GM12878 (cell line): ENCODE measurements around the gene HNRNPLL. TPM values are rescaled to one million over a fixed set of nuclear protein-coding genes. Genes with fewer than 3 reads are reported as not detected.
A peak's percentile ranks its signal among the peaks of the same experiment; 100 is the strongest.

Experiments used
- ATAC-seq: fragments of 200-7000 bp; cut with Tn5 transposase; 3 replicates; pipeline ENCODE4 v1.9.1; 2020; ENCODE audit warnings: mild to moderate bottlenecking, moderate library complexity
- BruUV-seq: library from RNA; stranded (reverse); fragments of 400-500 nt; replicated peaks from 2 replicates; lab custom pipeline; 2021; lab: Mats Ljungman, UMichigan
- CTCF ChIA-PET: fragments of 300-600 bp; sonication (Branson Sonifier 250); formaldehyde crosslinking; extraction: SDS; loops from one replicate; lab custom pipeline; 2021; ENCODE audit warnings: inconsistent platforms; lab: Yijun Ruan, JAX
- POLR2A ChIA-PET: fragments of 350-600 bp; formaldehyde crosslinking; extraction: SDS; loops from one replicate; lab custom pipeline; 2021; ENCODE audit warnings: inconsistent platforms; lab: Charles Lee
- RAD21 ChIA-PET: fragments of 300-600 bp; sonication (Branson Sonifier 250); formaldehyde crosslinking; loops from one replicate; lab custom pipeline; 2023; ENCODE audit warnings: antibody characterized with exemption; ENCODE audit not compliant: unreplicated experiment; lab: Charles Lee
- SMC1A ChIA-PET: fragments of 300-600 bp; sonication (Branson Sonifier 250); formaldehyde crosslinking; loops from one replicate; lab custom pipeline; 2023; ENCODE audit not compliant: unreplicated experiment, uncharacterized antibody; lab: Charles Lee
- DNase-seq: peaks from one replicate; pipeline ENCODE4 v3.0.0-alpha.2; 2011; ENCODE audit warnings: low read depth, low spot score
- FAIRE-seq: peaks from 3 replicates; lab custom pipeline; 2011; peaks lifted over from hg19 to GRCh38; lab: Jason Lieb, UNC
- H2AFZ ChIP-seq: 2 replicates; pipeline ENCODE4 v1.6.0; 2011; ENCODE audit warnings: low read depth, low read length, control low read depth; ENCODE audit not compliant: control insufficient read depth
- H3K27ac ChIP-seq: 2 replicates; pipeline ENCODE4 v1.5.1; 2011; ENCODE audit warnings: control low read depth; ENCODE audit not compliant: control insufficient read depth, insufficient read depth
- H3K27me3 ChIP-seq, 2 experiments: replicated peaks in 1 of 2; 2 replicates each; pipeline versions ENCODE4 v1.6.0 to v1.6.1; 2011; ENCODE audit warnings: low read length in 1 of 2; ENCODE audit not compliant: control insufficient read depth in 2 of 2, insufficient read depth in 2 of 2
- H3K36me3 ChIP-seq, 2 experiments: 2 replicates each; pipeline ENCODE4 v1.5.1; 2011; ENCODE audit warnings: low read length in 1 of 2; ENCODE audit not compliant: control insufficient read depth in 2 of 2, insufficient read depth in 2 of 2
- H3K4me1 ChIP-seq: 2 replicates; pipeline ENCODE4 v1.6.1; 2011; ENCODE audit warnings: mild to moderate bottlenecking, low read length, moderate library complexity, mixed read lengths; ENCODE audit not compliant: control insufficient read depth, insufficient read depth
- H3K4me2 ChIP-seq: 2 replicates; pipeline ENCODE4 v1.6.0; 2011; ENCODE audit warnings: control low read depth; ENCODE audit not compliant: control insufficient read depth, insufficient read depth
- H3K4me3 ChIP-seq: fragments of 200-600 bp; sonication (generic); 2 replicates; pipeline ENCODE4 v1.5.1; 2016
- H3K79me2 ChIP-seq: 2 replicates; pipeline ENCODE4 v1.6.0; 2011; ENCODE audit warnings: low read length; ENCODE audit not compliant: control insufficient read depth, insufficient read depth
- H3K9ac ChIP-seq: 2 replicates; pipeline ENCODE4 v1.8.0; 2011; ENCODE audit warnings: low read length, control low read depth, mixed read lengths; ENCODE audit not compliant: control insufficient read depth, insufficient read depth
- H3K9me3 ChIP-seq: replicated peaks from 3 replicates; pipeline ENCODE4 v1.5.1; 2011; ENCODE audit warnings: mild to moderate bottlenecking, low read length; ENCODE audit not compliant: control insufficient read depth, insufficient read depth
- H4K20me1 ChIP-seq: 2 replicates; pipeline ENCODE4 v1.6.0; 2011; ENCODE audit not compliant: control insufficient read depth, insufficient read depth
- ASH2L ChIP-seq: fragments of 300-600, 200-600 bp; sonication (generic); IDR thresholded peaks from 2 replicates; pipeline ENCODE4 v1.6.1; 2017; ENCODE audit warnings: low read depth, mild to moderate bottlenecking, borderline replicate concordance
- ATF7 ChIP-seq: fragments of 450-650 bp; IDR thresholded peaks from 2 replicates; pipeline ENCODE4 v1.6.1; 2016; ENCODE audit warnings: low read depth, mild to moderate bottlenecking
- BHLHE40 ChIP-seq, 2 experiments: fragments of 450-650 bp in 1 of 2; IDR thresholded peaks; 2 replicates each; pipeline ENCODE4 v1.6.1; 2011 to 2017; ENCODE audit warnings: low read depth in 2 of 2, borderline replicate concordance in 1 of 2, improper control_type of control experiment in 1 of 2, low read length in 1 of 2, mild to moderate bottlenecking in 1 of 2
- CREM ChIP-seq: IDR thresholded peaks from 2 replicates; pipeline ENCODE4 v1.6.1; 2014; ENCODE audit warnings: antibody characterized with exemption, low read depth
- ELK1 ChIP-seq: IDR thresholded peaks from 2 replicates; pipeline ENCODE4 v1.6.1; 2012; ENCODE audit warnings: low read depth, low read length, improper control_type of control experiment
- EZH2 ChIP-seq: IDR thresholded peaks from 2 replicates; pipeline ENCODE4 v1.6.1; 2012; ENCODE audit warnings: low read depth, mild to moderate bottlenecking, control low read depth, inconsistent platforms, low read length, borderline replicate concordance; ENCODE audit not compliant: control insufficient read depth
- HDAC2 ChIP-seq: fragments of 200-600 bp; sonication (generic); IDR thresholded peaks from 2 replicates; pipeline ENCODE4 v1.6.1; 2017
- IKZF2 ChIP-seq, 2 experiments: fragments of 450-650 bp; IDR thresholded peaks; 2 replicates each; pipeline ENCODE4 v1.6.1; 2017; ENCODE audit warnings: mild to moderate bottlenecking in 2 of 2, moderate library complexity in 2 of 2
- KLF5 ChIP-seq: fragments of 450-650 bp; IDR thresholded peaks from 2 replicates; pipeline ENCODE4 v1.6.1; 2014; ENCODE audit warnings: mild to moderate bottlenecking; ENCODE audit not compliant: partially characterized antibody
- MYC ChIP-seq: IDR thresholded peaks from 2 replicates; pipeline ENCODE4 v1.6.1; 2011; ENCODE audit warnings: mild to moderate bottlenecking, low read length, moderate library complexity, inconsistent platforms; ENCODE audit not compliant: insufficient read depth, insufficient replicate concordance, insufficient read length, severe bottlenecking
- POLR2AphosphoS2 ChIP-seq: IDR thresholded peaks from 2 replicates; pipeline ENCODE4 v1.6.1; 2011; ENCODE audit warnings: low read depth, mild to moderate bottlenecking, low read length, improper control_type of control experiment, moderate library complexity
- PRDM15 ChIP-seq: fragments of 450-650 bp; formaldehyde crosslinking; IDR thresholded peaks from 2 replicates; pipeline ENCODE4 v1.4.0; 2020; ENCODE audit warnings: mild to moderate bottlenecking, moderate library complexity
- RAD21 ChIP-seq: IDR thresholded peaks from 2 replicates; pipeline ENCODE4 v1.6.1; 2011; ENCODE audit warnings: mild to moderate bottlenecking, low read depth, low read length, moderate library complexity; ENCODE audit not compliant: insufficient read depth
- RB1 ChIP-seq: fragments of 450-650 bp; formaldehyde crosslinking; IDR thresholded peaks from 2 replicates; pipeline ENCODE4 v1.6.1; 2017; ENCODE audit warnings: mild to moderate bottlenecking, borderline replicate concordance
- RFX5 ChIP-seq: IDR thresholded peaks from 2 replicates; pipeline ENCODE4 v1.6.1; 2011; ENCODE audit warnings: low read depth, low read length, improper control_type of control experiment
- STAT1 ChIP-seq: fragments of 450-650 bp; conservative IDR thresholded peaks from 2 replicates; pipeline ENCODE4 v1.6.1; 2014; ENCODE audit warnings: antibody characterized with exemption, mild to moderate bottlenecking
- TCF12 ChIP-seq: IDR thresholded peaks from 2 replicates; pipeline ENCODE4 v1.6.1; 2011; ENCODE audit warnings: low read depth, mild to moderate bottlenecking, low read length
- YY1 ChIP-seq: IDR thresholded peaks from 2 replicates; pipeline ENCODE4 v1.6.1; 2011; ENCODE audit warnings: low read depth, mild to moderate bottlenecking, low read length
- ZBED1 ChIP-seq: IDR thresholded peaks from 2 replicates; pipeline ENCODE4 v1.6.1; 2016; ENCODE audit warnings: borderline replicate concordance
- WGBS: methylation state at CpG from one replicate; pipeline ENCODE4 v1.1.6; 2016; ENCODE audit warnings: low lambda C conversion rate; ENCODE audit not compliant: insufficient replicate concordance, insufficient coverage; ENCODE audit errors: missing lambda C conversion rate; 5-methylcytosine and 5-hydroxymethylcytosine counted together
- in situ Hi-C: fragments of 300-500 bp; cut with MboI; formaldehyde crosslinking; loops from 9 replicates; pipeline ENCODE4 v1.14.3; 2018; ENCODE audit warnings: mixed read lengths
- intact Hi-C: fragments of 100-400 bp; cut with micrococcal nuclease; formaldehyde crosslinking; loops from one replicate; pipeline ENCODE4 v1.14.2; 2022; ENCODE audit not compliant: unreplicated experiment
- polyA plus RNA-seq, 11 experiments: library from polyadenylated mRNA; depleted of rRNA in 4 of 11; unstranded in 6 of 11; stranded (reverse) in 5 of 11; fragments of >200 nt; fragmentation: Nextera tagmentation in 4 of 11; fragmentation: Illumina TruSeq in 1 of 11; extraction: Ambion mirVana in 4 of 11; extraction: Trizol in 1 of 11; gene quantifications; 1 replicate in 1 of 11; 2 replicates in 10 of 11; pipeline versions ENCODE4 v1.2.1 to v1.2.3, GENCODE V29; 2011 to 2016; ENCODE audit warnings: inconsistent platforms in 2 of 11, missing spikeins in 2 of 11, low read depth in 1 of 11
- total RNA-seq, 4 experiments: library from RNA; depleted of rRNA in 3 of 4; stranded (reverse); fragments of >200 nt in 3 of 4; fragmentation: Illumina TruSeq in 1 of 4; extraction: Trizol in 1 of 4; gene quantifications; 2 replicates each; pipeline versions ENCODE4 v1.2.1 to v1.2.3, GENCODE V29; 2013 to 2021

The HNRNPLL gene
- total and polyA plus RNA-seq, 10 of the 15 experiments (the other 5 are each of a cell fraction or from before 2014, with no cell fraction given) = 0.98 to 27.1 (median 2.9) TPM

GRCh38 chr2:38535744-38536506 is 66.8 kb downstream of the HNRNPLL start:
- no peak overlapping the region; the same call in 1 of the 2 replicates for H3K9ac ChIP-seq
- in situ Hi-C loops (loop anchor here (5.0 kb wide), 1 partner anchor 201 kb away; no protein-coding TSS in a partner anchor), intact Hi-C loops (loop anchor here (2.0 kb wide), 2 partner anchors 43 to 191 kb away; no protein-coding TSS in a partner anchor)
- BruUV-seq = no TSS peak
- ChIA-PET SMC1A (interaction anchor here (1.0 to 2.0 kb wide), 6 partner anchors 44 to 198 kb away, joined by 3 to 9 read pairs (median 4); partner anchors contain the start of gene HNRNPLL), RAD21 (interaction anchor here (2.1 kb wide), 1 partner anchor 46 kb away, joined by 9 read pairs; no protein-coding TSS in a partner anchor), POLR2A (interaction anchor here (0.7 kb wide), 1 partner anchor 235 kb away, joined by 5 read pairs; no protein-coding TSS in a partner anchor), CTCF (interaction anchor here (0.6 to 5.0 kb wide), 25 partner anchors 9 to 373 kb away, joined by 3 to 27 read pairs (median 3); no protein-coding TSS in a partner anchor)
- no peak overlapping the region for H3K27ac ChIP-seq
- peaks cover 14% of the 10 kb centered on the region for H3K4me1 ChIP-seq
- no peaks in the 10 kb centered on the region for H4K20me1 ChIP-seq
- WGBS = 3% methylated on average over 53 of the region's 53 CpGs
- no peaks in the 10 kb centered on the region for H3K9me3 ChIP-seq
- no peaks in the 10 kb centered on the region for H3K27me3 ChIP-seq
- H3K79me2 ChIP-seq = no peaks in the 10 kb centered on the region
- 0 out of 2 replicates have a peak overlapping the region, but pooled peaks have one; percentile 8 for H3K4me3 ChIP-seq
- no peaks in the 10 kb centered on the region for H3K36me3 ChIP-seq
- DNase-seq = no peak
- peak overlapping the region; percentile 83 for H2AFZ ChIP-seq
- H3K4me2 ChIP-seq = peak overlapping the region; percentile 82
- peak; percentile 77 for FAIRE-seq
- ATAC-seq = peak; percentile 91
- TF ChIP-seq MYC (no peak), ASH2L (no peak), ATF7 (peak; percentile 92), KLF5 (no peak), POLR2AphosphoS2 (no peak), HDAC2 (no peak), CREM (0 out of 2 replicates have a peak, but pooled peaks have one; percentile 7), RAD21 (peak; percentile 75), ELK1 (no peak), TCF12 (no peak), ZBED1 (no peak), BHLHE40 (IDR thresholded peaks at IDR 0.05; ENCODE audit: borderline replicate concordance in 1 of 2, low read depth in 2 of 2, low read length in 1 of 2) (peak; percentile 7 to 54; a peak in 2 of 4 replicates), STAT1 (no peak), RFX5 (no peak), PRDM15 (CRISPR knock-in tag) (no peak), IKZF2 (IDR thresholded peaks at IDR 0.05) (peak in 1 of 2 experiments; percentile 34; a peak in 1 of 4 replicates), YY1 (peak; percentile 64; the same call in 1 of the 2 replicates), EZH2 (no peak), RB1 (peak; percentile 65; the same call in 1 of the 2 replicates)
